ENCODE results near the gene MLF1. TPM values are rescaled to one million over a fixed set of nuclear protein-coding genes. Genes with fewer than 3 reads are reported as not detected.

Gene MLF1
- total and polyA plus RNA-seq, 2 of the 4 experiments (the other 2 are of a cell fraction) = 4.7 to 5.2 TPM

- no peak overlapping the region for H3K4ac ChIP-seq (ENCODE audit: low read depth, low read length)
- CTCF ChIA-PET = interaction anchor here (0.6 to 1.2 kb wide), 4 partner anchors 10 to 999 kb away, joined by 3 to 4 read pairs (median 4); no protein-coding TSS in a partner anchor
- H2BK15ac ChIP-seq (ENCODE audit: low read depth, low read length) = no peak overlapping the region
- H3K4me2 ChIP-seq (ENCODE audit: low read depth, low read length) = no peak overlapping the region
- no TSS peak for BruUV-seq (replicated peaks)
- TF ChIP-seq FOS (IDR thresholded peaks at IDR 0.05; ENCODE audit: low read depth, low read length) = no peak
- DNase-seq (no peak), ATAC-seq (ENCODE audit: low read depth) (no peak)
- dilution Hi-C loops (cut with HindIII; ENCODE audit: low sequenced_read_pairs, unreplicated experiment) (no loop called here), in situ Hi-C loops (cut with MboI; ENCODE audit: low sequenced_read_pairs) (no loop called here), intact Hi-C loops (cut with micrococcal nuclease) (loop anchor here (5.0 kb wide), 4 partner anchors 99 to 664 kb away; partner anchors contain the start of gene SHOX2)
- H2BK120ac ChIP-seq (ENCODE audit: low read depth, low read length) = no peak overlapping the region
- no peak overlapping the region for H2AFZ ChIP-seq (replicated peaks; ENCODE audit: low read length, poor library complexity)
- no peaks in the 10 kb centered on the region for H3K9me1 ChIP-seq (ENCODE audit: insufficient read depth, low read length)
- no peak overlapping the region for H2BK5ac ChIP-seq (ENCODE audit: low read depth, low read length, poor library complexity, severe bottlenecking)
- H3K36me3 ChIP-seq (ENCODE audit: control insufficient read depth, insufficient read depth, low read length) = no peaks in the 10 kb centered on the region
- no peak overlapping the region for H4K5ac ChIP-seq (ENCODE audit: low read depth, low read length)
- POLR2A ChIA-PET (ENCODE audit: unreplicated experiment) = no interaction called here
- no peaks in the 10 kb centered on the region for H3K27me3 ChIP-seq (ENCODE audit: control insufficient read depth, insufficient read depth, low read length)
- no peak overlapping the region for H2AK5ac ChIP-seq (ENCODE audit: low read depth, low read length)
- H3K14ac ChIP-seq (replicated peaks; ENCODE audit: low read depth, low read length) = no peak overlapping the region
- H2BK20ac ChIP-seq (ENCODE audit: low read depth, low read length) = no peak overlapping the region
- no peak overlapping the region for H3K27ac ChIP-seq (ENCODE audit: insufficient read depth, low read length)
- no peak overlapping the region for H3K23ac ChIP-seq (ENCODE audit: low read depth, low read length)
- H3K56ac ChIP-seq (ENCODE audit: extremely low read depth, insufficient read depth, low read length) = no peak overlapping the region
- H3K4me3 ChIP-seq (ENCODE audit: insufficient read depth, low read depth, low read length) = no peak overlapping the region
- no peaks in the 10 kb centered on the region for H3K9me3 ChIP-seq (ENCODE audit: control insufficient read depth, insufficient read depth, low read length)
- WGBS, 2 experiments (ENCODE audit: extremely low coverage in 2 of 2, insufficient read length in 1 of 2) = no CpG with 5 or more reads among the region's 5 CpGs
- no peaks in the 10 kb centered on the region for H3K79me1 ChIP-seq (ENCODE audit: low read depth in 1 of 2, low read length in 2 of 2)
- H4K91ac ChIP-seq (ENCODE audit: insufficient read depth, low read depth, low read length) = no peak overlapping the region
- H2AK9ac ChIP-seq (replicated peaks; ENCODE audit: low read depth, low read length, poor library complexity) = no peak overlapping the region
- no peak overlapping the region for H3K9ac ChIP-seq (ENCODE audit: low read depth, low read length)
- H4K20me1 ChIP-seq (ENCODE audit: insufficient read depth, low read length) = no peaks in the 10 kb centered on the region
- no peak overlapping the region for H4K8ac ChIP-seq (ENCODE audit: low read depth in 2 of 2, low read length in 2 of 2)
- H3K18ac ChIP-seq (ENCODE audit: low read depth, low read length) = no peak overlapping the region
- H3K4me1 ChIP-seq (ENCODE audit: control insufficient read depth, insufficient read depth, low read length) = no peaks in the 10 kb centered on the region
These were observed 39.7 kb upstream of the MLF1 start for GRCh38 chr3:158531334-158531733.
